Activated CD8-positive, alpha-beta T cell treated with anti-CD3 and anti-CD28 coated beads for 36 hours (primary cell): Measurements from ENCODE around the gene DNAH9. TPM values are rescaled to one million over a fixed set of nuclear protein-coding genes. Genes with fewer than 3 reads are reported as not detected.

Experiments
- ATAC-seq: fragments of 200-7000 bp; cut with Tn5 transposase; one replicate; pipeline ENCODE4 v1.10.0; 2021; ENCODE audit warnings: mild to moderate bottlenecking, moderate library complexity
- CTCF ChIA-PET: fragments of 350-600 bp; sonication (Branson Sonifier 250); formaldehyde crosslinking; loops from one replicate; lab custom pipeline; 2021; ENCODE audit warnings: antibody characterized with exemption; lab: Charles Lee
- POLR2A ChIA-PET: fragments of 350-600 bp; sonication (Branson Sonifier 250); formaldehyde crosslinking; loops from one replicate; lab custom pipeline; 2021; ENCODE audit warnings: antibody characterized with exemption; lab: Charles Lee
- DNase-seq: peaks from one replicate; pipeline ENCODE4 v3.0.0-alpha.2; 2020
- H3K27ac Mint-ChIP-seq: one replicate; pipeline ENCODE4 v1.8.0; 2021; ENCODE audit warnings: mild to moderate bottlenecking, mixed read lengths
- H3K27me3 Mint-ChIP-seq: one replicate; pipeline ENCODE4 v1.8.0; 2021; ENCODE audit warnings: mixed read lengths
- H3K36me3 Mint-ChIP-seq: one replicate; pipeline ENCODE4 v1.8.0; 2021; ENCODE audit warnings: low read depth, mixed read lengths
- H3K4me1 Mint-ChIP-seq: one replicate; pipeline ENCODE4 v1.8.0; 2021; ENCODE audit warnings: low read depth, mixed read lengths
- H3K4me3 Mint-ChIP-seq: one replicate; pipeline ENCODE4 v1.8.0; 2021; ENCODE audit warnings: mild to moderate bottlenecking, moderate library complexity, mixed read lengths
- H3K9me3 Mint-ChIP-seq: one replicate; pipeline ENCODE4 v1.8.0; 2021; ENCODE audit warnings: mixed read lengths
- CTCF ChIP-seq: fragments of 200-600 bp; IDR thresholded peaks from one replicate; pipeline ENCODE4 v1.8.0; 2022; ENCODE audit warnings: antibody characterized with exemption, mild to moderate bottlenecking
- intact Hi-C: fragments of 100-400 bp; cut with micrococcal nuclease; formaldehyde crosslinking; loops from one replicate; pipeline ENCODE4 v1.10.0; 2022
- total RNA-seq, 2 experiments: library from RNA; stranded (reverse); gene quantifications; one replicate each; pipeline ENCODE4 v1.2.3, GENCODE V29; 2021

DNAH9 gene
- total RNA-seq, 2 experiments from 2014 or later, result not detected

GRCh38 chr17:11848330-11848729 lies 250.1 kb downstream of the DNAH9 start:
- no peak overlapping the region for H3K27ac Mint-ChIP-seq
- no peak overlapping the region for H3K4me3 Mint-ChIP-seq
- no peaks in the 10 kb centered on the region for H3K36me3 Mint-ChIP-seq
- no peak for DNase-seq
- POLR2A ChIA-PET, result no interaction called here
- ATAC-seq, result no peak
- TF ChIP-seq CTCF, result no peak
- H3K9me3 Mint-ChIP-seq, result peaks cover 5% of the 10 kb centered on the region
- CTCF ChIA-PET, result no interaction called here
- H3K4me1 Mint-ChIP-seq, result no peaks in the 10 kb centered on the region
- intact Hi-C loops, result no loop called here
- H3K27me3 Mint-ChIP-seq, result peaks cover 4% of the 10 kb centered on the region

GRCh38 chr17:11852231-11852630 lies 254.0 kb downstream of the DNAH9 start:
- ATAC-seq (no peak), DNase-seq (no peak)
- H3K4me1 Mint-ChIP-seq, result no peaks in the 10 kb centered on the region
- ChIA-PET POLR2A (no interaction called here), CTCF (no interaction called here)
- intact Hi-C loops, result no loop called here
- H3K27me3 Mint-ChIP-seq, result peaks cover 4% of the 10 kb centered on the region
- no peak overlapping the region for H3K4me3 Mint-ChIP-seq
- no peak overlapping the region for H3K27ac Mint-ChIP-seq
- TF ChIP-seq CTCF, result no peak
- peaks cover 5% of the 10 kb centered on the region for H3K9me3 Mint-ChIP-seq
- H3K36me3 Mint-ChIP-seq, result no peaks in the 10 kb centered on the region

- DNase-seq (no peak), ATAC-seq (no peak)
- no peak overlapping the region for H3K27ac Mint-ChIP-seq
- intact Hi-C loops, result no loop called here
- H3K36me3 Mint-ChIP-seq, result no peaks in the 10 kb centered on the region
- H3K4me1 Mint-ChIP-seq, result no peaks in the 10 kb centered on the region
- no peak overlapping the region for H3K4me3 Mint-ChIP-seq
- ChIA-PET CTCF (no interaction called here), POLR2A (no interaction called here)
- peaks cover 4% of the 10 kb centered on the region for H3K27me3 Mint-ChIP-seq
- TF ChIP-seq CTCF, result no peak
- H3K9me3 Mint-ChIP-seq, result peaks cover 3% of the 10 kb centered on the region
Measured at GRCh38 chr17:11852912-11853311, 254.6 kb downstream of the DNAH9 start.

GRCh38 chr17:11853321-11854151 lies 255.3 kb downstream of the DNAH9 start:
- TF ChIP-seq CTCF, result no peak
- Mint-ChIP-seq H3K27ac (no peak overlapping the region), H3K9me3 (peaks cover 2% of the 10 kb centered on the region), H3K4me3 (no peak overlapping the region), H3K4me1 (no peaks in the 10 kb centered on the region), H3K27me3 (peaks cover 4% of the 10 kb centered on the region), H3K36me3 (no peaks in the 10 kb centered on the region)
- intact Hi-C loops, result no loop called here
- ChIA-PET POLR2A (no interaction called here), CTCF (no interaction called here)
- no peak for ATAC-seq
- DNase-seq, result no peak

- TF ChIP-seq CTCF, result no peak
- CTCF ChIA-PET, result no interaction called here
- intact Hi-C loops, result no loop called here
- Mint-ChIP-seq H3K27ac (no peak overlapping the region), H3K4me3 (no peak overlapping the region), H3K9me3 (peaks cover 6% of the 10 kb centered on the region), H3K4me1 (no peaks in the 10 kb centered on the region), H3K27me3 (peaks cover 4% of the 10 kb centered on the region), H3K36me3 (no peaks in the 10 kb centered on the region)
- DNase-seq (no peak), ATAC-seq (no peak)
- POLR2A ChIA-PET, result no interaction called here
Measured at GRCh38 chr17:11855306-11855705, 257.0 kb downstream of the DNAH9 start.
